GM12878 (cell line): Measurements from ENCODE around the gene SIGLEC11. TPM values are rescaled to one million over a fixed set of nuclear protein-coding genes. Genes with fewer than 3 reads are reported as not detected.

ENCODE experiments used
- BACH1 ChIP-seq: fragments of 450-650 bp; IDR thresholded peaks from 2 replicates; pipeline ENCODE4 v1.6.1; 2017; ENCODE audit warnings: mild to moderate bottlenecking, borderline replicate concordance
- BCL11A ChIP-seq: IDR thresholded peaks from 2 replicates; pipeline ENCODE4 v1.6.1; 2011; ENCODE audit warnings: low read depth, low read length
- BCL3 ChIP-seq: IDR thresholded peaks from 2 replicates; pipeline ENCODE4 v1.6.1; 2011; ENCODE audit warnings: borderline replicate concordance, low read depth, mild to moderate bottlenecking, moderate library complexity, low read length; ENCODE audit not compliant: insufficient read depth, poor library complexity, severe bottlenecking
- BRCA1 ChIP-seq: IDR thresholded peaks from 2 replicates; pipeline ENCODE4 v1.6.1; 2011; ENCODE audit warnings: low read depth, low read length, improper control_type of control experiment
- CBFB ChIP-seq: IDR thresholded peaks from 2 replicates; pipeline ENCODE4 v1.6.1; 2016; ENCODE audit warnings: antibody characterized with exemption, low read depth
- CEBPB ChIP-seq, 2 experiments: fragments of 150-350 bp in 1 of 2; IDR thresholded peaks; 2 replicates each; pipeline ENCODE4 v1.6.1; 2012 to 2014; ENCODE audit warnings: low read depth in 2 of 2, low read length in 2 of 2, borderline replicate concordance in 1 of 2, inconsistent platforms in 1 of 2
- E2F4 ChIP-seq: IDR thresholded peaks from 2 replicates; pipeline ENCODE4 v1.6.1; 2012; ENCODE audit warnings: low read depth, low read length, improper control_type of control experiment
- HCFC1 ChIP-seq: fragments of 150-350 bp; IDR thresholded peaks from 2 replicates; pipeline ENCODE4 v1.6.1; 2014; ENCODE audit warnings: low read length
- HDAC6 ChIP-seq: fragments of 200-600 bp; sonication (generic); IDR thresholded peaks from one replicate; pipeline ENCODE4 v1.8.0; 2017; ENCODE audit warnings: antibody characterized with exemption; ENCODE audit not compliant: unreplicated experiment
- IKZF2 ChIP-seq, 2 experiments: fragments of 450-650 bp; IDR thresholded peaks; 2 replicates each; pipeline ENCODE4 v1.6.1; 2017; ENCODE audit warnings: mild to moderate bottlenecking in 2 of 2, moderate library complexity in 2 of 2
- IRF4 ChIP-seq: IDR thresholded peaks from 2 replicates; pipeline ENCODE4 v1.6.1; 2011; ENCODE audit warnings: low read depth, low read length
- KLF5 ChIP-seq: fragments of 450-650 bp; IDR thresholded peaks from 2 replicates; pipeline ENCODE4 v1.6.1; 2014; ENCODE audit warnings: mild to moderate bottlenecking; ENCODE audit not compliant: partially characterized antibody
- MYB ChIP-seq: fragments of 150-350 bp; IDR thresholded peaks from 2 replicates; pipeline ENCODE4 v1.6.1; 2014; ENCODE audit warnings: mild to moderate bottlenecking, low read depth, low read length, borderline replicate concordance
- NFYA ChIP-seq: IDR thresholded peaks from 2 replicates; pipeline ENCODE4 v1.6.1; 2011; ENCODE audit warnings: low read depth, mild to moderate bottlenecking, low read length, improper control_type of control experiment, borderline replicate concordance
- PKNOX1 ChIP-seq: fragments of 450-650 bp; IDR thresholded peaks from 2 replicates; pipeline ENCODE4 v1.6.1; 2016; ENCODE audit warnings: mild to moderate bottlenecking
- POLR2A ChIP-seq: IDR thresholded peaks from 2 replicates; pipeline ENCODE4 v1.6.1; 2011; ENCODE audit warnings: low read depth, mild to moderate bottlenecking, low read length
- RFX5 ChIP-seq: IDR thresholded peaks from 2 replicates; pipeline ENCODE4 v1.6.1; 2011; ENCODE audit warnings: low read depth, low read length, improper control_type of control experiment
- SIN3A ChIP-seq: IDR thresholded peaks from 2 replicates; pipeline ENCODE4 v1.6.1; 2012; ENCODE audit warnings: low read depth, low read length, improper control_type of control experiment
- SKIL ChIP-seq: fragments of 450-650 bp; IDR thresholded peaks from 2 replicates; pipeline ENCODE4 v1.6.1; 2017; ENCODE audit warnings: mild to moderate bottlenecking, low read depth, inconsistent platforms; ENCODE audit not compliant: poor library complexity, severe bottlenecking
- TBL1XR1 ChIP-seq: IDR thresholded peaks from 2 replicates; pipeline ENCODE4 v1.6.1; 2012; ENCODE audit warnings: low read depth, low read length, improper control_type of control experiment
- TCF12 ChIP-seq: IDR thresholded peaks from 2 replicates; pipeline ENCODE4 v1.6.1; 2011; ENCODE audit warnings: low read depth, mild to moderate bottlenecking, low read length
- ZBTB4 ChIP-seq: fragments of 450-650 bp; formaldehyde crosslinking; IDR thresholded peaks from 2 replicates; pipeline ENCODE4 v1.4.0; 2022; ENCODE audit warnings: mild to moderate bottlenecking, moderate library complexity
- ZNF274 ChIP-seq: IDR thresholded peaks from one replicate; pipeline ENCODE4 v1.8.0; 2011; ENCODE audit not compliant: insufficient read length, insufficient read depth
- polyA plus RNA-seq, 11 experiments: library from polyadenylated mRNA; depleted of rRNA in 4 of 11; unstranded in 6 of 11; stranded (reverse) in 5 of 11; fragments of >200 nt; fragmentation: Nextera tagmentation in 4 of 11; fragmentation: Illumina TruSeq in 1 of 11; extraction: Ambion mirVana in 4 of 11; extraction: Trizol in 1 of 11; gene quantifications; 1 replicate in 1 of 11; 2 replicates in 10 of 11; pipeline versions ENCODE4 v1.2.1 to v1.2.3, GENCODE V29; 2011 to 2016; ENCODE audit warnings: inconsistent platforms in 2 of 11, missing spikeins in 2 of 11, low read depth in 1 of 11
- total RNA-seq, 4 experiments: library from RNA; depleted of rRNA in 3 of 4; stranded (reverse); fragments of >200 nt in 3 of 4; fragmentation: Illumina TruSeq in 1 of 4; extraction: Trizol in 1 of 4; gene quantifications; 2 replicates each; pipeline versions ENCODE4 v1.2.1 to v1.2.3, GENCODE V29; 2013 to 2021

The SIGLEC11 gene
- total and polyA plus RNA-seq, 10 of the 15 experiments (the other 5 are each of a cell fraction or from before 2014, with no cell fraction given) = not detected

GRCh38 chr19:49907745-49908446, 53.1 kb downstream of the SIGLEC11 start (continued):
- TF ChIP-seq E2F4 (no peak), IKZF2 (IDR thresholded peaks at IDR 0.05) (no peak; a peak in 1 of 4 replicates), IRF4 (no peak), BRCA1 (no peak), BCL11A (no peak), TBL1XR1 (no peak), ZBTB4 (CRISPR knock-in tag) (no peak), BACH1 (no peak), HCFC1 (no peak), POLR2A (peak; percentile 62), TCF12 (0 out of 2 replicates have a peak, but pooled peaks have one; percentile 12), BCL3 (peak; percentile 19), CBFB (0 out of 2 replicates have a peak, but pooled peaks have one; percentile 33), NFYA (no peak), ZNF274 (no peak), MYB (no peak), HDAC6 (no peak), RFX5 (no peak), CEBPB (IDR thresholded peaks at IDR 0.05; ENCODE audit: borderline replicate concordance in 1 of 2, low read depth in 2 of 2, low read length in 2 of 2) (no peak), KLF5 (no peak), SIN3A (no peak), PKNOX1 (peak; percentile 60; the same call in 1 of the 2 replicates), SKIL (no peak)
